Fibroblast of skin of left biceps (primary cell): Measurements from ENCODE around the gene DTX4.
"Not testable (repeated sequence)": the region's sequence is repeated elsewhere in the genome, so short reads cannot be mapped to it uniquely, and the experiment has no call there.

Source experiments
- DNase-seq, 2 experiments: peaks; one replicate each; pipeline ENCODE4 v3.0.0-alpha.2; 2013; ENCODE audit warnings: low read depth in 2 of 2

Gene DTX4

GRCh38 chr11:59171508-59172322, at the start of gene DTX4:
Gene DTX4, plus strand, starts transcription at chr11:59172132. Its CDS starts 464 bp downstream, at chr11:59172596.
- DNase-seq, result peak; percentile 61 to 65

- DNase-seq, result no peak
Measured at GRCh38 chr11:59135648-59136461, 36.1 kb upstream of the DTX4 start.

- DNase-seq, result not testable (repeated sequence)
Measured at GRCh38 chr11:59136551-59136950, 35.4 kb upstream of the DTX4 start.

GRCh38 chr11:59137190-59137589, 34.7 kb upstream of the DTX4 start:
- no peak for DNase-seq

- no peak for DNase-seq
Measured at GRCh38 chr11:59138643-59139042, 33.3 kb upstream of the DTX4 start.

- no peak for DNase-seq
Measured at GRCh38 chr11:59141191-59141590, 30.7 kb upstream of the DTX4 start.

GRCh38 chr11:59141673-59142460, 30.1 kb upstream of the DTX4 start:
- no peak for DNase-seq

- peak; percentile 47 to 53 for DNase-seq
Measured at GRCh38 chr11:59142530-59143507, 29.1 kb upstream of the DTX4 start, which contains the start of gene FAM111A. Gene FAM111A, plus strand, starts transcription at chr11:59142856. Its CDS starts 6,017 bp downstream, at chr11:59148873.

GRCh38 chr11:59144096-59144495, 27.8 kb upstream of the DTX4 start:
- DNase-seq, result no peak

GRCh38 chr11:59144579-59145345, 27.2 kb upstream of the DTX4 start:
- peak; percentile 52 to 55 for DNase-seq

GRCh38 chr11:59145534-59145933, 26.4 kb upstream of the DTX4 start:
- DNase-seq, result no peak

- no peak for DNase-seq
Measured at GRCh38 chr11:59151761-59152160, 20.2 kb upstream of the DTX4 start.

GRCh38 chr11:59152312-59152951, 19.5 kb upstream of the DTX4 start:
- DNase-seq, result no peak

GRCh38 chr11:59154610-59155009, 17.3 kb upstream of the DTX4 start:
- DNase-seq, result no peak

GRCh38 chr11:59157433-59157832, 14.5 kb upstream of the DTX4 start:
- DNase-seq, result no peak

GRCh38 chr11:59158206-59159068, 13.5 kb upstream of the DTX4 start:
- DNase-seq, result no peak

GRCh38 chr11:59164028-59164427, 7.9 kb upstream of the DTX4 start:
- no peak for DNase-seq

GRCh38 chr11:59172345-59173079, 580 bp downstream of the DTX4 start:
- no peak for DNase-seq
